GM10847 (cell line): ENCODE results near the gene KIAA1614.

ENCODE experiments used
- POLR2A ChIP-seq: IDR thresholded peaks from 2 replicates; pipeline ENCODE4 v1.6.1; 2011; ENCODE audit not compliant: insufficient read length; ENCODE audit errors: extremely low read depth

KIAA1614 gene

GRCh38 chr1:180928331-180929230 lies 15.9 kb downstream of the KIAA1614 start:
- no peak for TF ChIP-seq POLR2A

DNA sequence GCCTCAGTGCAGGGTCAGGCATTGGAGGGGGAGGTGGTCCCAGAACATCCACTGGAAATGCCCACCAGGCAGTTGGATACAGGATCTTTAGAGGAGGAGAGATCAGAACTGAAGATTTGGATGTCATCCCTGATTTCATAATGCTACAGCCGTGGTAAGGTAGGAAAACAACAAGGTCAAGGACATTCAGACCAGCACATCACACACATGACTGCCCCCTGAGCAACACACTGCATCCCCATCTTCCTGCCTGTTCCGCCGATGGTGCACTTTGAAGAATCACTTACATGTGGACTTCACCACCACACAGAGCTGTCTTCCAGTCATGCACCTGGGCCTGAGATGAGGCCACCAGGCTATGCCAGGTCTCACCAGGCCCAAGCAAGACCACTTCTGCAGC lies 16.7 kb downstream of the KIAA1614 start:
- no peak for TF ChIP-seq POLR2A

GRCh38 chr1:180930687-180931086 lies 18.0 kb downstream of the KIAA1614 start:
- no peak for TF ChIP-seq POLR2A

DNA sequence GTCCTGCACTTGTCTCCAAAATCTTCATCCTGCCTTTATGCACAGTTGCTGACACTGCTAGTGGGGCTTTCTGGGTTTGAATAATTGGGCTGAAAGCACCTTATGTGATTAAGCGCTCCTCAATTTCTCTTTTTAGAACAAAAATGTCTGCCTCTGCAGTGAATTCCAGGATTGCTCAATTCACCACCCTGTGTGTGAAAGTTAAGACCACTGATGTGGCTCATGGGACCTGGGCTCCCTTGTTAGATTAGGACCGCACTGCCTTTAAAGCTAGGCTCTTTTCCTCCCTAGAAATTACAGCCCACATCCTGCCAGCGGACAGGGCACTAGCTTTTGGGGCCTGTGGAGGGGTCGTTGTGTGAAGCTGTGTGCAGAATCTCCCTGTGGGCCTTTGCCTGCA lies 18.8 kb downstream of the KIAA1614 start:
- no peak for TF ChIP-seq POLR2A

DNA sequence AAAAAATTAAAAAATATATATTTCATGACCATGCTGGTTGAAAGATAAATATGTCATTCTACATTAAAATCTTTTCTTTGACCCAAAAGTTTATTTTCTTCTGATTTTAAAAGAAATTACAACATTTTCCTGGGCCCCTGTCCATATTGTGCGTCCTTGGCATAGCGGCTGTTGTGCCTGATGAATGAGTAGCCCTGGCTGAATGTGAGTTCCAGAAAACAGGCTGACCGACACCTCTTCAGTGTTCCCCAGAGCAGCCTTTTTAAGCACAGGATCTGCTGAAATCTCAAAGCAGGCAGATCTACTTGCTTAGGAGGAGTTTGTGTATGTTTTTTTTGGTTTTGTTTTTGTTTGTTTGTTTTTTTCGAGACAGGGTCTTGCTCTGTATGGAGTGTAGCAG lies 19.7 kb downstream of the KIAA1614 start:
- no peak for TF ChIP-seq POLR2A

DNA sequence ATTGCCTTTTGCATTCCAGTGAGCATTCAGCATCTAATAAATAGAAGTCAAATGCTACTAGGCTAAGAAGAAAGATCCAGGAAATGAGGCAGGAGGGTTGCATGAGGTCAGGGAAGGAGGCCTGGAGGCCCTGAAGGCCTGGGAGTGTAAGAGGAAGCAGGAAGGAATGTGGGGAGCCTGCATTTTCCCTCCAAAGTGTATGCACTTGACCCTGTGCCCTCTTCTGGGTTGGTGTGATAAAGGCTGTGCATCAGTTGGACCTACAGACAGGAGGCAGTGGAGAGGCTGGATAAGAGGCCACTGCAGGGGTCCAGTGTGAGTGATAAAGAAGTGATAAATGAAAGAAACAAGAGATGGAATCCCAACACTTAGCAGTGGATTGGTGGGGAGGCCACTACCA lies 20.4 kb downstream of the KIAA1614 start:
- no peak for TF ChIP-seq POLR2A

- no peak for TF ChIP-seq POLR2A
Measured at GRCh38 chr1:180934563-180934962, 21.9 kb downstream of the KIAA1614 start.

DNA sequence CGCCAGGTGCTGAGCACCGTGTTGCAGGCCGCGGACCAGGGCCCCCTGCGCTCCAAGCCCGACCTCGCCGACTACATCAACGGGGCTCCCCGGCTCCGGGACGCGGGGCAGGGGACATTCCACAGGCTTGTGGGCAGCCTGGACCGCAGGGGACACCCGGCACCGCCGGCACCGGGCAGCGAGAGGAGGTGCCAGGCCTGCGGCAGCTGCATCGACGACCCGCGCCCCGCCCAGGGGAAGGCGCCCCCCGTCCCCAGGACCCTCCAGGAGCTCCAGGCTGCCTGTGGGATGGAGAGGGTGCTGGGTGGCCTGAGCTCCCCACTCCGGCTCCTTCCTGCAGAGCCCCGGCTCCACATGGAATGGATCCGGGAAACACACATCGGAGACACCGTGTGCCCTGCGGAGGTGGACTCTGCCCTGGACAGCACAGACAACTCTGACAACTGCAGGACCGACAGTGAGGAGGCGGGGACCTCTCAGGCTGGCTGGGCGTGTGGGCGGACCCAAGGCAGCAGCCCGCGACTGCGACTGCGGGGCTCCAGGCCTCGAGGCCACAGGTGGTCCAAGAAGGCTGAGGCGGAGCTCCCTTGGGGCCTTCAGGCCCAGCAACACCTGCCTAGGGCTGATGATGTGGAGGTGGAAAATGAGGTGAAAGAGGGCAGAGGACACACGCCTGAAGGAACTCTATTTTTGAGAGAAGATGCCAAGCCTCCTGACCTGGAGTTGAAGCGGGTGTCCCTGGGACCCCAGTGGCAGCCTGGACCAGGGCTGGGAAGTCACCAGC lies 22.8 kb downstream of the KIAA1614 start:
- no peak for TF ChIP-seq POLR2A

- no peak for TF ChIP-seq POLR2A
Measured at GRCh38 chr1:180936110-180937011, 23.7 kb downstream of the KIAA1614 start.

DNA sequence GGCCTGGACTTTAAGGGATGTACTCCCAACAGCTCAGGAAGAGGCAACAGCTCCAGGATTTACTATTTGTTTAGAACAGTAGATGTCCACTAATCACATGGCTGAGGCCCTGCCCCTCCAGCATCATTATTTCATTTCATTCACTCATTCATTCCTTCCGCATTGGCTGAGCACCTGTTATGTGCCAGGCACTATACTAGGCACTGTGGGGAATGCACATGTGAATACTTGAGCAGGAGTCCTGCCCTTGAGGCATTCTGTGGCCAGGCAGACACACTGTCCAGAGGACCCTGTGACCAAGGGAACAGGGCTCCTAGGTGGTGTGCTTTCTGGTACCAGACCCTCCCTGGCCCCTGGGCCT lies 24.3 kb downstream of the KIAA1614 start:
- TF ChIP-seq POLR2A: no peak

GRCh38 chr1:180937624-180938225 lies 25.0 kb downstream of the KIAA1614 start:
- TF ChIP-seq POLR2A: no peak

- no peak for TF ChIP-seq POLR2A
Measured at GRCh38 chr1:180939073-180939710, 26.5 kb downstream of the KIAA1614 start.

- TF ChIP-seq POLR2A: no peak
Measured at GRCh38 chr1:180939711-180940103, 27.0 kb downstream of the KIAA1614 start.

GRCh38 chr1:180940445-180940844 lies 27.7 kb downstream of the KIAA1614 start:
- TF ChIP-seq POLR2A: no peak
